Measurements from ENCODE around the gene CRYGD.
"Not testable (repeated sequence)": the region's sequence is repeated elsewhere in the genome, so short reads cannot be mapped to it uniquely, and the experiment has no call there.

Gene CRYGD

DNA sequence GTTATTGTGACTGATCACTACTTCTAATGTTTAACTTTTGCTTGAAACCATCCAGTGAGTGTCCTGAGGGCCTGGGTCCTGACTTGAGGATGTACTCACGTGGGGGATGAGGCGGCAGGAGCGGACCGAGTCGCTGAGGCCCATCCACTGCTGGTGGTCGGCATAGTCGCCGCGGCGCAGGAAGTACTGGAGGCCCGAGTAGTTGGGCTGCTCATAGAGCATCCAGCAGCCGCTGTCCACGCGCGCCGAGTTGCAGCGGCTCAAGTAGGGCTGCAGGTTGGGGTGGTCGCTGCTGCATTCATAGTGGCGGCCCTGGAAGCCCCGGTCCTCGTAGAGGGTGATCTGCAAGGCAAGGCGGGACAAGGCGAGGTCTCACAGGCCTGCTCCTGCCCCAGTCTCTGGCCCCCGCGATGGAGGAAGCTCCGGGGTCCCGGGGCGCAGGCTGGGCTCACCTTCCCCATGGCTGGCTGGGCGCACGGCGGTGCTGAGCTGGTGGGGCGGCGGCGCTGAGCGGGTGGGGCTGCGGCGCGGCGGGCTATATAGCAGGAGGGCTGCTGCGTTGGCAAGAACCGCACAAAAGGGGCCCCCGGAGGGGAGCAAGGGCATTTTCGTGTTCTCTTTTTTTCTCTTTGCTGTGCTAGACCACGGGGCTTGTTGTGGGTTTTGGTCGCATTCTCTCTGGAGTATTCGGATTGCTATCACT is at the start of gene CRYGD:
Gene CRYGD (minus strand): TSS at position 512 of the 703 bp plus-strand sequence. CDS start 51 bp downstream, at position 461.
- DNase-seq, result not testable (repeated sequence)

DNA sequence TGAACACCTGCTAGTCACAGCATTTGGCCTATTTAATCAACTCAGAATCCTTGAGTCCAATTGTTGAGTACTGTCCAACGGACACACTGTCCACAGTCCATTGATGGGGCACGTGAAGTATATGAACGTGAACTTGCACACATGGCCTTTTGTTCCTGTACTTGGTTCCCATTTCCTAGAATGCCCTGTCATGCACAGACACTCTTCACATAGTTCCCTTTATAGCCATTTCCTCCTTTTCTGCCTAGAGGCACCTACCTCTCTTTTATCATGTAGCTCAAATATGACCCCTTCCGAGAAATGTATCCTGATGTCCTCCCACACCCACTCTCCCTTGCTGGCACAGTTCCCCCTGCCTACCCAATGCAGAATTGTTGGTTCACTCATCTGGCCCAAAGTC is 47.8 kb upstream of the CRYGD start:
- no peak for DNase-seq

DNA sequence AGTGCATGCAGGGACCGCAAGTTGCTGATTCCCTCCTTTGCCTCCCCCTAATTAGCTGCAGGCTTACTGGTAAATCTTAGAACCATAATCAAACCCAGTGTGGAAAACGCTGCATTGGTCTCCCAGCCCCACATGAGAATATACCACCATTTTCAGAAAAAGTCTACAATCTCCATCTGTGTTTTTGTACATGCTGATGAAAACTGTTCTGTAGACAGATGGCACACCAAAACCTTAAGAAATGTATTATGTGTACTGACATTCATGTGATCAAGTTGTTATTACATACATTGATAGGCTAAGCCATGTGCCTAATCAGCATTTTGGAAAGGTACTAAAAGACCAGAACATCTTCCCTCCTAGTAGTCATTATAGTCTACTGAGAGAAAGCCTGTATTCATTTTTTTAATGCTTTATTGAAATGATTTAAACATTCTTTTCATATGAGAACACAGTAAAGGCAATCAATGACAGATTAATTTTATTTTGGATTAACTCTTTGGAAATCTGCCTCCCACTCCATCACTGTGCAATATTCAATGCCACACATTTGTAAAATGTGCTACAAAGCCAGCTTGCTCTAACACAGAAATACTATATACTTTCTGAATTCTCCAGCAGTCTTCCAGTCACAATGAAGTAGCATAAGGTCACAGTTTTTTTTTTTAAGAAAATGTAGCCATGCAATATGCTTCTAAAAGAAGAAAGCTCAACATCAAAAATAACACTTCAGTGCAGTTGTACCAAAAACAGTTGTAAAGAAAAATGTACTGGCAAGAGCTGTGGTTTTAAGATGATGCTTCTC is 40.8 kb upstream of the CRYGD start:
- no peak for DNase-seq

DNA sequence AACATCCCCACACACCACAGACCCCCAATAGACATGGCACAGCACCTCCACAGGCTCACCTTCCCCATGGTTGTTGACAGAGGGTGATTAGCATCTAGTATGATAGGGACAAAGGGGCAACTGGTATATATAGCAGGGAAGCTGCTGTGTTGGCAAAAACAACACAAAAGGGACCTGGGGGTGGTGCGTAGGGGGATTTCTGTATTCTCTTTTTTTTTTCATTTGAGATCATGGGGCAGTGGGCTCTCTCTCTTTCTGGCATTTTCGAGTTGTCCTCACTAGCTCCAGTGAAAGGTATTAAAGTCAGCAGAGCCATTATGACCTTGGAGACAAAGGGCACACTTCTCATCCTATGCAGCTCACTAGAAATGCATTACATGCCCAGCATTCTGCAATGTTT is 39.2 kb upstream of the CRYGD start, which contains the start of gene CRYGA:
Gene CRYGA (minus strand): TSS at position 101 of the 400 bp plus-strand sequence. CDS start 33 bp downstream, at position 68.
- DNase-seq, result no peak

DNA sequence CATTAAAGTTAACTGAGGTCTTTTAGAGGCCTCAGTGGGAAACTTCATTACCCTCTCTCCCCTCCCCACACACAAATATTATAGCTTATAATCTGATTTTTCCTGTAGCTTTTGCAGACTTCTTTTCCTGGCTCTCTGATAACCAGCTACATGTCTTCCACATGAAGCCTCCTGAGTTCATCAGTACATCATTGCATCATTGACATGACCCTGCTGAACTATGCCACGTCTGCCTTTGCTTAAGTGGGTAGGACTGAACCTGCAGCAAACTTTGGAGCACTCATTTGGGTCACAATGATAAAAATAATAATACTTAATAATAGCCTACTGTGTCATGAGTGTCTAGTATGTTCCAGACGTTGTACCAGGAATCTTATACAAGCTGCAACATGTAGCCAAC is 32.1 kb upstream of the CRYGD start:
- DNase-seq, result no peak

DNA sequence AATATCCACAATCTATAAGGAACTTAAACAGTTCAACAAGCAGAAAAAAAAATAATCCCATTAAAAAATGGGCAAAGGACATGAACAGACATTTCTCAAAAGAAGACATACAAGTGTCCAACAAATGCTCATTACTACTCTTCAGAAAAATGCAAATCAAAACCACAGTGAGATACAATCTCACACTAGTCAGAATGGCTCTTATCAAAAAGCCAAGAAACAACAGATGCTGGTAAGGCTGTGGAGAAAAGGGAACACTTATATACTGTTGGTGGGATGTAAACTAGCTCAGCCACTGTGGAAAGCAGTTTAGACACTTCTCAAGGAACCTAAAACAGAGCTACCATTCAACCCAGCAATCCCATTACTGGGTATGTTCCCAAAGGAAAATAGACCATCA is 28.8 kb upstream of the CRYGD start:
- DNase-seq, result no peak

DNA sequence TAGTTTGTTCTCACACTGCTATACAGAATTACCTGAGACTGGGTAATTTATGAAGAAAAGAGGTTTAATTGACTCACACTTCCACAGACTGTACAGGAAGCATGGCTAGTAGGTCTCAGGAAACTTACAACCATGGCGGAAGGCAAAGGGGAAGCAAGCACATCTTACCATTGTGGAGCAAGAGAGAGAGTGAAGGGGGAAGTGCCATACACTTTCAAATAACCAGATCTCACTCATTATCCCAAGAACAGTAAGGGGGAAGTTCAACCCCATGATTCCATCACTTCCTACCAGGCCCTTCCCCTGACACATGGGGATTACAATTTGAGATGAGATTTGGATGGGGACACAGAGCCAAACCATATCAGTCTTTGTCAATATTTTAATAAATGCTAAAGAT is 26.6 kb upstream of the CRYGD start:
- DNase-seq, result no peak

DNA sequence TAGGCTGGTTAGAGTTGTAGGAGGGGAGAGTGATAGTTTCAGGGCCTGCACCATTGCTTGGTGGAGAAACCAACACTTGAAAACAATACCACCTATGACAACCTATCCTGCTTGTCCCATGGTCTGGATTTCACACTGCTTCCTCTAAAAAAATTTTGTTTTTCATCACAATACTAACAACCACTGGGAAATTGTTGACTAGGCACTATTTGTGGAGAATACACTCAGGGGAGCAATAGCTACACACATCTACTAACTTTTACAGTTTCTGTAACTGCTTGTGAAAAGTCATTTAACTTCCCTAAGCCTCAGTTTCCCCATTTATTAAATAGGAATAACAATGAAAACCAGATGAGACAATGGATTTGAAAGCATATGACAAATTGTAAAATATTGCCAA is 25.8 kb upstream of the CRYGD start:
- no peak for DNase-seq

DNA sequence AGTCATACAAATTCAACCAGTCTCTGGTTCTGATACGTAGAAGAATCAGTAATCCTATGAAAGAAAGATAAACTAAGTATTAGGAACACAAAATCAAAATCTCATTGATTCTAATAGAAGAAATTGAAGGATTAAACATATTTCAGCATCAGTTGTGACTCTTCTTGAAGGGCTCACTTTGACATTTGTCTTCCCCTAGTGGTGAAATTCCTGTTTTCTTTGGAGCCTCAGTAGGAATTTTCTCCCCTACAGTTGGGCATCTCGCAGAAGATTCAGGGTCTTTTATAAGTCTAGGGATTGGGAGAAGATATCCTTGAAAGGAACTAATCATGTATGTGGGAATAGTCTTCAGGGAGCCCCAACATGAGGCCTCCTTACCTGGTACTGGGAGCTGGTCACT is 24.5 kb upstream of the CRYGD start:
- DNase-seq, result no peak

DNA sequence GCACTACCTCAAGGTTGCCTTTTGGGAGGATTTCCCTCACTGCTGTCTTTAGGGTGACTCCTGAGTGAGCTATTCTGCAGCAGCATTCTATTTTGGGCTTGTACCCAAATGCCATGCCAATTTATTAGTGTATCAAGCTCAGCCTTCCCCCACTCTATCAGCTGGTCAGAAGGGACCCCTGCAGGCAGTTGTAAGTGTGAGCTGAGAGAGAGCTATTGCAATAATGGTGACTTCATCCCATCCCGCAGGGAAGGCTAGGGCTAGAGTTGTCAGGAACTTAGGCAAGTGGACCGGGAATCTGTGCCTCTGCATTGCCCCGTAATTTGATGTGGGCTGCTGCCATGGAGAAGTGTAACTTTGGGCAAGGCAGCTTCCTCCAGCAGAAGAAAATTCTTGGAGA is 23.4 kb upstream of the CRYGD start:
- DNase-seq, result no peak

DNA sequence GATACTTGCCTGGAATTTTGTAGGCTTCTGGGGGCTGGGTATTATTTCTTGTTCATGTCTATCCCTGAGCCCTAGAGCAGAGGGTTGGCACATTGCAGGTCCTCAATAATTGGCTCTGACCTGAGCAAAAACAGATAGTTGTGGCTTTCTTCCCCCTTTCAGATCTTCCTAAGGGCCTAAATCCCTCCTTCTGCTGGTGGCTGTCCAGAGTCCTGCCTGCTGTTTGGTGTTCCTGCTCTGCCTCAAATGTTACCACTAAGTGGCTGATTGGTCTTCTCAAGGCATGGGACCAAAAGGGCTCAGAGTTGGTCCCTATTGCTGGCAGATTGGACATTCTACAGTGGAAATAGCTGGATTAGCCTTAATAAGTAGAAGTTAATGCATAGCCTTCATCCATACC is 22.7 kb upstream of the CRYGD start:
- no peak for DNase-seq

DNA sequence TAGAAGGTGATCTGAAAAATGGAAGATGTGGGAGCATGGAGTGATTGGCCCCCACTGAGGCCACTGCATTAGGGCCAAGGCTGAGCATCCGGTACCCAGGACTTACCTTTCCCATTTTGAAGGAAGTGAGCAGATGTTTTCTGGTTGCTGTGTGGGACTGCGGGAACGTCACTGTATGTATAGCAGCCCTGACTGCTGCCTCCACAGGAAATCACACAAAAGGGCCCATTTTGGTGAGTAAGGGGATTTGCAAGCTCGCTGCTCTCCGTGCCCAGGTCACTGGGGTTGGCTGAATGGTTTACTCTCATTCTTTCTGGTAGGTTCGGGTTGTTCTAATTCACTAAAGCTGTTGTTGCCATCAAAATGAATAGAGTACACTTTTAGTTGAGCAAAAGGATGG is 21.7 kb upstream of the CRYGD start, which contains the start of gene CRYGB:
Gene CRYGB (minus strand): TSS at position 153 of the 400 bp plus-strand sequence. CDS start 38 bp downstream, at position 115.
- DNase-seq, result no peak

DNA sequence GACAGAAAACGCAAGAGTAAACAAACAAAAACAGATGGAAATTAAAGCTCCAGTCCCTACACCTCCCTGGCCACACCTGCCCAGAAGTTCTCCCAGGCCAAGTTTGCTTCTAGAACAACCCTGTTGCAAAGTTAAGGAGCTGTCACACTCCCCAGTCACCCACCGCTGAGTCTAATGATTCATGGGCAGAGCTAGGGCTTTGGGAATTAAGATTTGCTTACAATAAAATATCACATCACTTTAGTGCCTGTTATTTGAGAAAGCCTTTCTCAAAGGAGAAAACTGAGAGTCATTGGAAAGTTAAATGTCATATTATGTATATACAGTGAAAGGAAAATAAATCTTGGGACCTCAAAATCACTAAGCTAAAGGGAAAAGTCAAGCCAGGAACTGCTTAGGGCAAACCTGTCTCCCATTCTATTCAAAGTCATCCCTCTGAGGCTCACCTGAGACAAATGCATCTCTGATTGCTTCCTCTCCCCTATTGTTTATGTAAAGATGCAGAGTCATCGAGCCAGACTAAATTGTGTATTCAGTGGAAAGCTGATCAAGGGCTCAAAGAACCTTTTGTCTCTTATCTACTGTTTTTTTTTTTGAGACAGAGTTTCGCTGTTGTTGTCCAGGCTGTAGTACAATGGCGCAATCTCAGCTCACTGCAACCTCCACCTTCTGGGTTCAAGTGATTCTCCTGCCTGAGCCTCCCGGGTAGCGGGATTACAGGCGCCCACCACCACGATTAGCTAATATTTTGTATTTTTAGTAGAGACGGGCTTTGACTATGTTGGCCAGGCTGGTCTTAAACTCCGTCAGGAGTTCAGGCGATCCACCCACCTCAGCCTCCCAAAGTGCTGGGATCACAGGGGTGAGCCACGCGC is 18.8 kb upstream of the CRYGD start:
- no peak for DNase-seq

DNA sequence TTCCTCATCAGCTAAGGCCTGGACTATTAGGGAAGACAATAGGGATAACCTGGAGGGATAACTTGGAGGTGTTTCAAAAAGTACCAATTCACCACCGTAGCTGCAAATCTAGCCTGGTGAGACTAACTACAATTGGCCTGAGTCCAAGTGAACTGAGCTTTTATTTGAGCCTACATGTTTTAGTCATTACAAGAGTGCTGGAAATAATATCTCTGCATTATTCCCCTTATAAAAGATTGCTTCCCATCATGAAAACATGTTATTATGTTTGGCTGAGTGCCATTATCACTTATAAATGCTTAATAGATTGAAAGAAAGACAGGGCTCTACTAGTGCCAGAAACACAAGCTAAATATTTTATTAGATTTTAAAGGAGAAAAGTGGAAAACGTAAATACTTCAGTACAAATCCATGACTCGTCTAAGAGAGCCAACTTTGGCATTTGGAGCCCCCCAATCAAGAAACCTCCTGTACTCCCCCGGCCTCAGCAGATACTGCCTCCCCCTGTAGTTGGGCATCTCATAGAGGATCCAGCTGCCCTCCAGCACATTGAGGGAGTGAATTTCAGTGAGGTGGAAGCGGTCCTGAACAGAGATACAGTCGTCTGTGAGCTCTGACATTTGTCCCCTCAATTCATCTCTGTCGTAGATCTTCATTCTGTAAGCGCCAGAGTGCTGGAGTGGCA is 18.1 kb upstream of the CRYGD start:
- no peak for DNase-seq

DNA sequence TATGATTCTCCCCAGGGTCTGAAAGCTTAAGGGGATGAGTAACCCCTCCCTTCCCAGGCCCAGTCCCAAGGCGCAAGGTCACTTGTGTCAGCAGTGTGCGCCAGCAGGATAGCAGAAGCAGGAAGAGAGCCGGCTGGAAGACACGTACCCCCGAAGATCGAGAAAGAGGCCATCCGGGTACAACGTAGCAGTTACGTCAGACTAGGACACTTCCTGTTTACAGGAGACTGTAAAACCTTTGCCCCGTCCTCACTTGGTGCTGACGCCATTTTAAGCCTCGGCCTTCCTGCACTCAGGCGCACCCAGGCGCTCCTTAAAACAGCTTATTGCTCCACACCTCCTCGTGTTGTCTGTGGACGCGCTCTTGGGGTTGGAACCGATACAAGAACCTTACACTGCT is 15.1 kb upstream of the CRYGD start:
- DNase-seq, result no peak

DNA sequence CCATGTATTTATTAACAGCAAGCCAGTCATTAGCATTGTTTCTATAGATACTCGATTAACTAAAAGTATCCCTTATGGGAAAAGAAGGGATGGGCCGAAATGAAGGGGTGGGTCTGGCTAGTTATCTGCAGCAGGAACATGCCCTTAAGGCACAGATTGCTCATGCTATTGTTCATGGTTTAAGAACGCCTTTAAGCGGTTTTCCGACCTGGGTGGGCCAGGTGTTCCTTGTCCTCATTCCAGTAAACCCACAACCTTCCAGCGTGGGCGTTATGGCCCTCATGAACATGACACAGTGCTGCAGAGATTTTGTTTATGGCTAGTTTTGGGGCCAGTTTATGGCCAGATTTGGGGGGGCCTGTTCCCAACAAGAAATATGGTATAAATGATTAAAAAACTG is 14.0 kb upstream of the CRYGD start:
- not testable (repeated sequence) for DNase-seq

DNA sequence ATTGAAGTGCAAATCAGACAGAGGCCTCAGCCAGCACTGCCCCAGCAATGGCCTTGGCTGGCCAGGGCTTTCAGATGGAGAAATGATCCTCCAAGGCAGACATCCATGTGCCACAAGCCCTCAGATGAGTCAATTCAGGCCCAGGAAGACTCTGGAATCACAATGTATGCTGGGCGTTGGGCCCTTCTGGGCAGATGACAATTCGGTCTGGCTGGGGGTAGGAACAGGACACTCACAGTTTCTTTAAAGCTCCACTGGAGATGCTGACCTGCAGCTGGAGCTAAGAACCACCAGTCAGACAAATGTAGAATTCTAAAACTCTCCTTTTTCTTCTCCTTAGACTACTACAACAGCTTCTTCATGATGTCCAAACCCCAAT is 12.4 kb upstream of the CRYGD start:
- DNase-seq, result no peak

DNA sequence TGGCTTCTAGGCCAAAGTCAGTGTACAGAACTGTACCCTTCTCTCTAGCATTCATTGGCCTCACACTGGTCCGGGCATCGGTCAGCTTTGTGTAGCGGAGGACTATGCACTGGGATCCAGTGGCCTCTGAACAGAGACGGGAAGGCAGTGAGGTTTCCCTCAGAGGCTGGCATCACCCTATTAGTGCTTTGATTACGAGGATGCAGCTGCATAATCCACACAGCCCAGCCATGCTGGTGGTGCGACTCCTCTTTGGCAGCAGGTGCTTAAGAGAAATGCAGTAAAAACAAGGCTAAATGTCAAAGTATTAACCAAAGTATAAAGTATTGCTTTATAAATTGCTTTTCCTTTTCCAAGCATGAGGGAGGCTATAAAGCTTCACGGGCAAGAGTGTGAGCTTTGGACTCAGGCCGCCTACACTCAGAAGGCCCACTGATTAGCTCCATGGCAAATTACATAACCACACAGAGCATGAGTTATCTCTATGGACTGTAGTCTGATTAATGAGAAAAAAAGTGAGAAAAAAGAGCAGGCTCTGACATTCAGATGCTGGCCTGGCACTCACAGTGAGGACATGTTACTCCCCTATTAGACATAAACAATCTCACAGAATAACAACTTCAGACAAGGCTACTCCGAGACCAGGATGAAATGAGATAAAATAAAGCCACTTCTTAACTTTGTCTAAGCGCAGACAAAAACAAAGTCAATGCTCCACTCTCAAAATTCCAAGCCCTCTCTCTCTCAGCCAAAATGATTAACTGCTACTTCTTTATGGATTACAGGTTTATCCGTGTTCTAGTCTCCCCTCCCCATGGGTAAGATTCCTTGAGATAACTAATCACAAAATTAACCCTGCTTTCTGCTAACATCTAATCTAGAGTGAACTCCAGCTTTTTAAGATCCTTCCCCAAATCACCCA is 11.7 kb upstream of the CRYGD start:
- no peak for DNase-seq

DNA sequence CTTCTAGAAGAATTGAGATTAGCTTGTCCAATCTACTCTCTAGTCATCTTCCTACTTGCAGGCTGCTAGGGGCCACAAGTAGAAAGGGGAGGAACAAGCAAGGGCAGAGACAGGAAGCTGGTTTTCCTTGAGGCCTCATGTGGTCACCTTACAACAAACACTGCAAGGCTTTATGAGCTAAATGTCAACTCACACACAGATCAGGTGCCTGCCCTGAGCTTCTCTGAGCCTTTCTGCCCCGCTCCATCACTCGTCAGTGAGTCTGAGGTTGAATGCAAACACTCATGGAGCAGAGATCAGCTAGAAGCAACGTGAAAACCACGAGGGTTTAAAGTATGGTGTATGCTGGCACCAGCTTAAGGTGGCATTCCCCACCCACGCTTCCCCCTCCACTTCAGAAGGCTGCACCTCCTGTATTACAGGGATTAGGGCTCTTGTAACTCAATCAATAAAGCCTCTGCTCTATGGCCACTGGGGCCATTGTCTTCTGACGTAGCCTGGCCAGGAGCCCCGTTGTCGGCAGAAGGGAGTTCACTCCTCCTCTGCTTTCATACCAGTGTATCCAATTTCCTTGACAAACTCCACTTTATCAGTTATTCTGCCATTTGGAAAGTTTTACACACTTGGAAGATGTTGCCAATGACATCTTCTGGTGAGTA is 10.7 kb upstream of the CRYGD start:
- DNase-seq, result no peak

DNA sequence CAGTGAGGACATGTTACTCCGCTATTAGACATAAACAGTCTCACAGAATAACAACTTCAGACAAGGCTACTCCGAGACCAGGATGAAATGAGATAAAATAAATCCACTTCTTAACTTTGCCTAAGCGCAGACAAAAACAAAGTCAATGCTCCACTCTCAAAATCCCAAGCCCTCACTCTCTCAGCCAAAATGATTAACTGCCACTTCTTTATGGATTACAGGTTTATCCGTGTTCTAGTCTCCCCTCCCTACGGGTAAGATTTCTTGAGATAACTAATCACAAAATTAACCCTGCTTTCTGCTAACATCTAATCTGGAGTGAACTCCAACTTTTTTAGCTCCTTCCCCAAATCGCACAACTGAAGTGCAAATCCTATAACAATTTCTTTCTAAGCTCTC is 6.4 kb upstream of the CRYGD start:
- DNase-seq, result no peak
